NCI-H526 (cell line): ENCODE data around the gene SARDH.

Source experiments
- DNase-seq, 2 experiments: peaks; one replicate each; lab custom pipeline; 2025; lab: John Stamatoyannopoulos, UW

Gene SARDH, protein sequence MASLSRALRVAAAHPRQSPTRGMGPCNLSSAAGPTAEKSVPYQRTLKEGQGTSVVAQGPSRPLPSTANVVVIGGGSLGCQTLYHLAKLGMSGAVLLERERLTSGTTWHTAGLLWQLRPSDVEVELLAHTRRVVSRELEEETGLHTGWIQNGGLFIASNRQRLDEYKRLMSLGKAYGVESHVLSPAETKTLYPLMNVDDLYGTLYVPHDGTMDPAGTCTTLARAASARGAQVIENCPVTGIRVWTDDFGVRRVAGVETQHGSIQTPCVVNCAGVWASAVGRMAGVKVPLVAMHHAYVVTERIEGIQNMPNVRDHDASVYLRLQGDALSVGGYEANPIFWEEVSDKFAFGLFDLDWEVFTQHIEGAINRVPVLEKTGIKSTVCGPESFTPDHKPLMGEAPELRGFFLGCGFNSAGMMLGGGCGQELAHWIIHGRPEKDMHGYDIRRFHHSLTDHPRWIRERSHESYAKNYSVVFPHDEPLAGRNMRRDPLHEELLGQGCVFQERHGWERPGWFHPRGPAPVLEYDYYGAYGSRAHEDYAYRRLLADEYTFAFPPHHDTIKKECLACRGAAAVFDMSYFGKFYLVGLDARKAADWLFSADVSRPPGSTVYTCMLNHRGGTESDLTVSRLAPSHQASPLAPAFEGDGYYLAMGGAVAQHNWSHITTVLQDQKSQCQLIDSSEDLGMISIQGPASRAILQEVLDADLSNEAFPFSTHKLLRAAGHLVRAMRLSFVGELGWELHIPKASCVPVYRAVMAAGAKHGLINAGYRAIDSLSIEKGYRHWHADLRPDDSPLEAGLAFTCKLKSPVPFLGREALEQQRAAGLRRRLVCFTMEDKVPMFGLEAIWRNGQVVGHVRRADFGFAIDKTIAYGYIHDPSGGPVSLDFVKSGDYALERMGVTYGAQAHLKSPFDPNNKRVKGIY

GRCh38 chr9:133737774-133738639, at the start of gene SARDH:
TSS of gene SARDH (minus strand) at chr9:133738352. CDS start at chr9:133734173, 4,179 bp downstream.
- peak in 1 of 2 experiments; percentile 37 for DNase-seq

DNA sequence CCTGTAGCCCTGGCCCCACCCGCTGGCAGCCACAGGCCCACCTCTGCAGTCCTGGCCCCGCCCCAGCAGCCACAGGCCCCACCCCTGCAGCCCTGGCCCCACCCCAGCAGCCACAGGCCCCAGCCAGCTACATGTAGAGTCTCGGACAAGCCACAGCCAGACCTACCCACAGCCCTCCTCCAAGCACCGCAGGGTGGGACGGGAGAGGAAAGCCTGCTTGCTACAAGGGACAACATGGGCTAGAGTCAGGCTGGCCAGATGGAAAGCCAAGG, 49.5 kb upstream of the SARDH start:
- DNase-seq, result peak in 1 of 2 experiments; percentile 20

DNA sequence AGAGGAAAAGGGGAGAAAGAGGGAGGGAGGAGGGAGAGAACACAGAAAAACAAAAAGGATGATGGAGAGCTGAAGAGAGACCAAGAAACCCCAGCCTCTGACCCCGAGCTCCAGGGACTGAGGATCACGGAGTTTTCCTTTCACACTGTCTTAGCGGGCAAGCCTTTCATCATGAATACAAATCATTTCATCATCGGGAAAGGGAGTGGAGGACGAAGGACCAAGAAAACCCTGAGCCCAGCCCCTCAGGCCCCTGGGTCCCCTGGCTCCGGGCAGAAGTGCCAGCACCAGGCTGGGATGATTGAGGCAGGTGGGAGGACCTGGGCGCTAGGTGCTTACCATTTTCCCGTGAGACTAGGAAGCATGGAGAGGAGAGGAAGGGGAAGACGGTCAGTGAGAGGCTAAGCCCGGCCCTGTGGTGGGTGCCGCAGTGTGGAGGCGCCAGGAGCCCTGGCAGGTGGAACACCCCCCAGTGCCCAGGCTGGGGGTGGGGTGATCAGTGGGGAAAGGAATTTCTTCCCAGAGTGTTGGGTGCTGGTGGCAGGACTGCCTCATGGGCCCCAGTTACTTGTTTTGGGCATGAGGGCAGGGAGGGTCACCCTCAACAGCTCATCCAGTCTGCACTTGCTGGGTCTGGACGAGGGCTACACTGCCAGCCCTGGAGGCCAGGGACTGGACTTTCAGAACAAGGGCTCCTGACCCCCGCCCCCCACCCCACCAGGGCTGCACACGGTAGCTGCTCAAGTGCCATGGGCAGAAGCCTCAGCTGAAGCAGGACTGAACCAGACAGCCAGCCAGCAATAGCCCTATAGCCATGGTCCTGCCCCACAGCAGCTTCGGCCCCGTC, 49.0 kb upstream of the SARDH start:
- no peak for DNase-seq

- DNase-seq, result no peak
These were observed 48.2 kb upstream of the SARDH start for GRCh38 chr9:133786371-133786753.

GRCh38 chr9:133785753-133786370, 47.7 kb upstream of the SARDH start:
- no peak for DNase-seq

DNA sequence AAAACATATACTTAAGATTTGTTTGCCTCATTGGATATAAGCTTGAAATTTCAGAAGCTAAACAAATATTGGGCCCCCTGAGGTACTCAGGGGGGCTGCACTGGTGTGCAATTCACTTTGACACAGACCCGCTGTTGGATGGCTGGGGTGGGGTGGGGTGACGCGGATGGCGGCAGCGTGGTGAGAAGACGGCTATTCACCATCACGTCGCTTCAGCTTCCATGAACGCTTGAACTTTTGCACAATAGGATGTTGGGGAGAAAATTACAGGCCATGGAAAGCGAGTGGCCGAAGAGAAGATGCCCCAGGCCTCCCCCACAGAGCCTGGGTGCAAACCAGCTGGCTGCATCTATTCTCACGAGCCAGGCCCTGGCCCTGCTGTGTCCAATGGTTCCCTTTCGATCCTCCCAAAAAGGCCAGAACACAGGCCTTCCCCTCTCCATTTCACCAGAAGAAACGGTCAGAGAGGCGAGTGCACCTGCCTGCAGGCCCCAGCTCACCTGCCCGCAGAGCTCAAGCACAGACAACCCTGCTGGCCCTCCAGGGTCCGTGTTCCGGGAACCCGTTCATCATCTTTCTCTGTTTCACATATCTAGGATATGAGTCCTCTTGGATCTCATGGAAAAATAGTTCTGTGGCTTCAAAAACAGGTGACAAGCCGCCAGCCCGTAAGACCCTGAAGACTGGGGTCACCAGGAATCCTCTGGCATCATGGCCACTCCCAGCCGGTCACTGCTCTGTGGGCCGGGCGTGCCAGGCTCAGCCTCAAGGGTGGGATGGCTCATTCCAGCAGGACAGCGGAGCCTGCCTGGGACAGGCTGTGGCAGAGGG, 46.8 kb upstream of the SARDH start:
- no peak for DNase-seq

DNA sequence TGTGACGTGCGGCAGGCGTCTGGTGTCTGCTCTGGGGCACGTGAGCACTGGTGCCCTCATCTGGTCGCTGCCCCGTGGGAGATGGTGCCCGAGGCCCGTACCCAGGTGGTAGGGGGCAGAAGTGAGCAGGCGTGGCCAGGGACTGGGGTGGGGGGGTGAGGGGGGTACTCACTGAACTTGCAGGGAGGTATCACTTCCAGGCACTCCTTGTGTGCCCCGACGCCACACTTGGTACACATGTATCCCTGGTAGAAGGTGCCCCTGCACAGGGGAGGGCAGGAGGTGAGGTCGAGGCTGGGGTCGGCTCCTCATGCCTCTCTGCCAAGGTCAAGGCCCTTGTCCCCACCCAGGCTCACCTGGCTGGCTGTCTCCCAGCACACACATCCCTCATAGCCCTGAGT, 45.2 kb upstream of the SARDH start:
- no peak for DNase-seq

DNA sequence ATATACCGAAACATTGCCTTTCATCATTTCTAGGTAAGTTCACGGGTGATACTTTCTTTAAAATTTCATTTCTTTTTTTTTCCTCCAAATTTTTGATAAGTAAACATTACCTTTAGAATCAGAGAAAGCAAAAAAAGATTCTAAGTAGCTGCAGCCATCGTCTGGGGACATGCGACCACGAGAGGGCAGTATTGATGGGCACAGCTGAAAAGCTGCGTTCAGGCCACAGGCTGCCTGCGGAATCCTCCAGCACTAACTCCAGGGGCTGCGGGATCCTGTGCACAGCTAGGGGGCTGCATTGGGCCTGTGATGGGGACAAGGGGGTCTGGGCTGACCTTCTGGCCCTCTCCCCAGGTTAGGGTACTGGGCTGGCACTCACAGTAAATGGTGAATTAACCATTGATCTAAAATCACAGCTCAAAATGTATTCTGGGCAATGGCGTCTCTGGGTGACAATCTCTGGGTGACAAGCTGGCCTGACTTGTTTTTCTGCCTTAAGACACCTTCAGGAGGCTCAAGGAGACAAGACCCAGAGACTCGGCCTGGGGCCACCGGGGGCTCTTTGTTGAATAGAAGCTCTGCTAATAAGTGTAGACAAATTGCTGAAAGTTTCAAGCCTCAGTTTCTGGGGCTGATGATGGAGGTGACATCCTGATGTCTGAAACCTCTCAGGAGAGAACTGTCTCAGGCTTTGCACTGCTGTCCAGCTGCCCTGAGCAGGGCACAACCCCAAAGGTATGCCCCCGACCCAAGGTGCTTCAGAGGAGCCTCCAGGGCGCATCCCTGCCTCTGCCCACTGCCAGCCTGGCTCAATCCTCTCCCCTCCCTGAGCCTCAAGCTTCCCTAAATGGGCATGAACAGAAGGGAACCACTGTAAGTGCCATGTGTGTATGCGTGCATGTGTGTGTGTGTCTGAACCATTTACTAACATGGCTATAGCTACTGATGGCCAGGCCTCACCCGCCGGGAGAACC, 44.3 kb upstream of the SARDH start:
- DNase-seq, result peak in 1 of 2 experiments; percentile 59

GRCh38 chr9:133781828-133782135, 43.6 kb upstream of the SARDH start:
- DNase-seq, result no peak

- no peak for DNase-seq
These were observed 43.0 kb upstream of the SARDH start for GRCh38 chr9:133780962-133781827.

DNA sequence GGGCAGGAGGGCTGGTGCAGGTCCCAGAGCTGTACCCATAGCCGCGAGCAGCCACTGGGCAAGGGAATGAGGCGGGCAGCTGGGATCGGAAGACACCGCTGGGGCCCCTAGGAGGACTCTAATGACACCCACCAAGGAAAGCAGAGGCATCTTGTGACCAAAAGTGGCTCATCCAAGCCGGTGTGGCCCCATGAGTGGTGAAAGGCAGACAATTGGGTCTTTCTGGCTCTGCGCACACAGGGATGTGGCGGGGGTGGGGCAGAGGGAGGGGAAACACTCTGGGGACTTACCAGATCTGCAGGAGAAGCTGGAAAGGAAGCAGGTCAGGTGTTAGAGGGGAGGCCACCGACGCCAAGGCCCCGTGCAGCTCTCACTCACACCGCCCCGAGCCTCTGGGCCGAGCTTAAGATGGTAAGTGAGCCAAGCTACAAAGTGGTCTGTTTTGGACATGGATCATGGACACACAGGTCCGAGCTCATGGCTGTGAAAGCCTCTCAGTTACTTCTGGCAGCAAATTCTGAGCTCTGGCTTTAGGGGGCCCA, 42.3 kb upstream of the SARDH start:
- DNase-seq, result no peak

DNA sequence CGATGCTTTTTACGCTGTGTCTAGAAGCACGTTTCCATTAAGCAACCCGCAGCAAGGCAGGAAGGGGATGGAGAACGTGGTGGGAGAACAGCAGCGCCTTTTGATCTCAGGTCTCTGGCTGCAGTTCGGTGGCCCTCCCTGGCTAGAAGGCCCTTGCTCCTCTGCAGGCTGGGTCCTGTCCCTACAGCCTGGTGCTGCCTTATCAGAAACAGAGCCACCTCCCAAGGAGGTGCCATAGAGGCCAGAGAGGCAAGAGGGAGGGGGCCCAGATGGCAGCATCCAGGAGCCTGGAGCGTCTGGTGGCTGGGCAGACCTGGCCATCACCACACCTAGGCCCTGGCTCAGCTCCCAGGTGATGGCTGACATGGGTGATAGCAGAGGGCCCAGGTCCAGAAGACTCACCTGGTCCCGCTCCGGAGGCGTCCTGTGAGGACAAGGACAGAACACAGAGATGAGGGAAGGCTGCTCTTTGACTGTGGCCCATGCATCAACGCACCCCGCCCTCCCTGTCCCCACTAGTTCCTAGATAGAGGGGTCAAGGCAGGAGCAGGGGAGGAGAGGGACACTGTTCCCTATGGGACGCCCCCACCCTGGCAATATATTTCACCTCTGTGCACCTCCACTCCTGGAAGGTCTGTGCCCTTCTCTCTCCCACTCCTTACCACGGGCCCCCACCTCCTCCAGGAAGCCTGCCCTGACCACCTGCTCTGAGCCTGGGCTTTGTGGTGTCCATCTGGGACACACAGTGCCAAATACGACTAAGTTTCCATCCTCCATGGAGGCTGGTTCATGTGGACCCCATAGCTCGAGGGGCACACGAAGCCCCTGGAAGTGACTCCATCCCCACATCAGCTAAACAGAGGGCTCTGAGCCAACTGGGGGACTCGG, 41.6 kb upstream of the SARDH start:
- no peak for DNase-seq

DNA sequence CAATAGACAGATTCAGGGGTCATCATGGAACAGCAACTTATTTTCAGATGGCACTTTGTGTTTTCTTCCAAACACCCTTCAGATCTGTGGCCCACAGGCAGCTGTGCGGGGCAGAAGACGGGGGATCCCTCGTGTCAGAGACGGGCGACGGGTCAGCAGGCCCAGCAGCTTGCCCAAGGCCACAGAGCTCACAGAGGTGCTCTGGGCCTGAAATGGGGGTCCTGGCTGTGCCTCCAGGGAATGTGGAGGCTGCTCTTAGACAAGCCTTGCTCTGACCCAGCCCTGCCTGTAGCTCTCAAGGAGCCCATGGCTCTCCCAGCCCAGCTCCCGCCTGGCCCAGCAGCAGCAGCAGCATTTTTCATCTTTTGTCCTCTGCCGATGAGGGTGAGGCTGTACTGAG, 40.9 kb upstream of the SARDH start:
- no peak for DNase-seq

DNA sequence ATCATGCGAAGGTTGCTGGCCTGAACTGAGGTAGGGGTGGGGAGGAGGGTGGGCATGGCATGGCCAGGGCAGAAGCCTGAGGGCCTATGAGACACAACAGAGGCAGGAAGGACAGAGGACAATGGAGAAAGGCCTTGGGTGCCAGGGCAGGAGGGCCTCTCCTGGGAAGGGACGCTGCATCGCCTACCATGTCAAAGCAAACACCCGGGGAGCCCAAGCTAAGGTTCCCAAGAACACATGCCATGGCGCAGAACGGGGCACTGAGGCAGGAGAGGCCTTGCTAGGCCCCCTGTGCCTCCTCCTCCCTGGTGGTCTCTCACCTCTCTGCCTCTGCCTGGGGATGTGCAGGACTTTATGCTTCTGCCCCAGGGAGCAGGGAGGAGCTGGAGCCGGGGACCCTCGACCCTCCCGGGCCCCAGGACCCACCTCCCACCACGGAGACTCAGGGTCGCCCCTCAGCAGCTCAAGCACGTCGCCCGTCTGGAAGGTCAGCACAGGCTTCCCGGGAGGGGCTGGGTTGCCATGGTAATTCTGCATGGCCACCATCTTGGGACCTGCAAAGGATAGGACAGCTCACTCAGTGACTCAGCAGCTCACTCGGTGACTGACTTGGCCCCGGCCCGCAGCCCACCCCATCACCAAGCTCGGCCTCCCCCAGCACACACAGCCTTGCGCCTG, 40.3 kb upstream of the SARDH start:
- no peak for DNase-seq

DNA sequence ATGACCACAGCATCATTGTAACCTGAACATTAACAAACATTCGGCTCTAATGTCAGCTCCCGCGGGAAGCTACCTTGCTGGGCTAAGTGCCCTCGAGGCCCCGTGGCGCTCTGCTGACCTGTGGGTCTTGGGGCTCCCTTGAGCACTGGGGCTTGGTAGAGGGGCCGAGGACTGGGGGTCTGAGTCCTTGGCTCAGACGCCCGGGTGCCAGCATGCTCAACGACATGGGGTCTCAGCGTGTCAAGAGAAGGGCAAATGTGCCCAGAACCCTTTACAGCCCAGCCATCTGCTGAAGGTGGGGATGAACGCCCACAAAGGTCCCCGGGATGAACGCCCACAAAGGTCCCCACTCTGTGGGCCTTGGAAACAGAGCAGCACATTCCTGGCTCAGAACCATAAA, 39.7 kb upstream of the SARDH start:
- no peak for DNase-seq
